Naive thymus-derived CD8-positive, alpha-beta T cell (primary cell): ENCODE measurements around the gene TMEM164. TPM values are rescaled to one million over a fixed set of nuclear protein-coding genes. Genes with fewer than 3 reads are reported as not detected.
A peak's percentile ranks its signal among the peaks of the same experiment; 100 is the strongest.

ENCODE experiments used
- ATAC-seq, 2 donors: fragments of 150-1000 bp; cut with Tn5 transposase in 1 of 2; sonication (Bioruptor Pico), chemical (Tn5 transposase) in 1 of 2; 1 replicate in 1 of 2; 2 replicates in 1 of 2; pipeline ENCODE4 v1.10.0; 2021; ENCODE audit warnings: mild to moderate bottlenecking in 2 of 2, moderate library complexity in 2 of 2
- POLR2A ChIA-PET: fragments of 350-600 bp; sonication (Branson Sonifier 250); formaldehyde crosslinking; loops from one replicate; lab custom pipeline; 2021; ENCODE audit warnings: antibody characterized with exemption; lab: Charles Lee
- DNase-seq, 10 donors: peaks; one replicate each; pipeline versions ENCODE4 v3.0.0 to v3.0.0-alpha.2; 2020 to 2022
- H3K27ac Mint-ChIP-seq, 10 donors: one replicate each; pipeline ENCODE4 v1.8.0; 2020 to 2022; ENCODE audit warnings: mild to moderate bottlenecking in 10 of 10, mixed read lengths in 10 of 10, moderate library complexity in 4 of 10, inconsistent platforms in 1 of 10
- H3K27me3 Mint-ChIP-seq, 5 donors: one replicate each; pipeline ENCODE4 v1.8.0; 2021 to 2022; ENCODE audit warnings: mixed read lengths in 5 of 5
- H3K36me3 Mint-ChIP-seq, 3 donors: one replicate each; pipeline ENCODE4 v1.8.0; 2020 to 2022; ENCODE audit warnings: mixed read lengths in 3 of 3, mild to moderate bottlenecking in 2 of 3, inconsistent platforms in 1 of 3
- H3K4me1 Mint-ChIP-seq, 4 donors: one replicate each; pipeline ENCODE4 v1.8.0; 2021 to 2022; ENCODE audit warnings: mixed read lengths in 4 of 4
- H3K4me3 Mint-ChIP-seq, 10 donors: one replicate each; pipeline ENCODE4 v1.8.0; 2020 to 2022; ENCODE audit warnings: mild to moderate bottlenecking in 10 of 10, mixed read lengths in 10 of 10, moderate library complexity in 6 of 10, inconsistent platforms in 1 of 10
- H3K9me3 Mint-ChIP-seq, 9 donors: one replicate each; pipeline ENCODE4 v1.8.0; 2020 to 2022; ENCODE audit warnings: mixed read lengths in 9 of 9, mild to moderate bottlenecking in 3 of 9, inconsistent platforms in 1 of 9, moderate library complexity in 1 of 9
- polyA plus RNA-seq, 3 donors: library from polyadenylated mRNA; unstranded; fragments of 300-500 nt; fragmentation: Illumina TruSeq; gene quantifications; one replicate each; pipeline ENCODE4 v1.2.3, GENCODE V29; 2021
- total RNA-seq, 8 experiments: library from RNA in 2 of 8; stranded (reverse) in 2 of 8; gene quantifications; one replicate each; pipeline ENCODE4 v1.2.3 and lab custom pipeline; 2021 to 2026

The TMEM164 gene
- total and polyA plus RNA-seq, 5 experiments from 2014 or later: 0.66 to 18.3 (median 1.4) TPM

DNA sequence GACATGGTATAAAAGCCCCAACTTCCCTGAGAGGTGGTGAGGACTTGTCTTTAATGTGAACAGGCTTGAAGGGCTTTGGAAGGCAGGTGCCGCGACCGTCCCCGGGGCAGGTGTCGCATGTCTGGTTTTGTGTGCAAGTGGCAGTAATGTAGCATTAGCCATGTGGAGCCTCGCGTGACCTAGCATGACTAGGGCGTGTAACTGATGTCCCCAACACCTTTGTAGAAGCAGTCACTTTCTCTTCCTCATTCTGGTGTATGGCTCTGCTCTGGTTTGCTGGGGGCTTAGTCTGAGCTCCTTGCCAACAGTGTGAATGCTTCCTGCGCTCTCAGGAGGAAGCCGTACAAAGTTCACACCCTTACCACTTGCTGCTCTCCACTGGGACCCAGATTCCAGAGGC lies 169.3 kb downstream of the TMEM164 start:
- POLR2A ChIA-PET: no interaction called here
- Mint-ChIP-seq H3K27ac (peak overlapping the region in 1 of 10 donors; percentile 67), H3K36me3 (peaks cover 0 to 26% (median 6%) of the 10 kb centered on the region in 3 donors), H3K4me3 (no peak overlapping the region), H3K4me1 (peaks cover 0 to 6% (median 3%) of the 10 kb centered on the region in 4 donors), H3K27me3 (no peaks in the 10 kb centered on the region), H3K9me3 (no peaks in the 10 kb centered on the region)
- ATAC-seq (peak in 1 of 2 donors; percentile 28), DNase-seq (peak in 1 of 10 donors; percentile 4)

DNA sequence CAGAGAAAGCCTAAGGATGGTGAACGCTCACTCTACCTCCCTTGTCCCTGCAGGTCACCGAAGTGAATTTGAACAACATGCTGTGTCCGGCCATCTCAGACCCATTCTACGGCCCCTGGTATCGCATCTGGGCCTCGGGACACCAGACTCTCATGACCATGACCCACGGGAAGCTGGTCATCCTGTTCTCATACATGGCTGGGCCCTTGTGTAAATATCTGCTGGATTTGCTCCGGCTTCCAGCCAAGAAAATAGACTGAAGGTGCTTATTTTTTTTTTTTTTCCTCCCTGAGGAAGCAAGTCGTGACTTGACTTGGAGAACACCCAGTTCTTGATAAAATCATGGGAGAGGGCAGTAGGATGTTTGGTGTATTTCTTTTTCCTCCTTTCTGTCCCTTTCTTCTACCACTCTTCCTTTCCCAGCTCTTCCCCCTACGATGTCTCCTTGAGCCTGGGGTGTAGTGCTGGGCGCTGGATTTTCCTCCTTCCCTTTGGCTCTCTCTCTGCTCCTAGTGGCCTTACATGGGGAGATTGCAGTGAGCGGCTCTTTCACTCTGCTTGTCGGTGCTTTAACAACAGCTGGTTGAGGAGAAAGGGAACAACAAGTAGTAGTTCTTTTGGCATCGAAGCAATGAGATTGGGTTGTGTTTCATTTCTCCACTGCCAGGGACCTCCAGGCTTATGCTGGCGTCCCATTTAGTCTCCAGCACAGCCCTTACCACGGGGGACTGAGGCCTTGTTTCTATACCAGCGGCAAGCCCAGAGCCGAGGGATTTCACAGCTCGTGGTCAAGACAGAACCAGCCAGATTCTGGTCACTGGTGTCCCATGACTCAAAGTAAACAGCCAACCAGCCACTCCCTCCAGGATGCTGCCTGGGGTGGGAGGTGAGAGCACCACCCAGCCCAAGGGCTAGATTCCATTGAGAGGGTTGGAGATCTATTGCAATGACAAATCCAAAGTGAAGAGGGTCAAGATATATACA lies 170.6 kb downstream of the TMEM164 start:
- ATAC-seq (no peak), DNase-seq (no peak)
- Mint-ChIP-seq H3K36me3 (peaks cover 0 to 26% (median 6%) of the 10 kb centered on the region in 3 donors), H3K4me1 (peaks cover 0 to 6% (median 4%) of the 10 kb centered on the region in 4 donors), H3K27ac (no peak overlapping the region), H3K9me3 (no peaks in the 10 kb centered on the region), H3K27me3 (no peaks in the 10 kb centered on the region), H3K4me3 (no peak overlapping the region)
- POLR2A ChIA-PET: no interaction called here

DNA sequence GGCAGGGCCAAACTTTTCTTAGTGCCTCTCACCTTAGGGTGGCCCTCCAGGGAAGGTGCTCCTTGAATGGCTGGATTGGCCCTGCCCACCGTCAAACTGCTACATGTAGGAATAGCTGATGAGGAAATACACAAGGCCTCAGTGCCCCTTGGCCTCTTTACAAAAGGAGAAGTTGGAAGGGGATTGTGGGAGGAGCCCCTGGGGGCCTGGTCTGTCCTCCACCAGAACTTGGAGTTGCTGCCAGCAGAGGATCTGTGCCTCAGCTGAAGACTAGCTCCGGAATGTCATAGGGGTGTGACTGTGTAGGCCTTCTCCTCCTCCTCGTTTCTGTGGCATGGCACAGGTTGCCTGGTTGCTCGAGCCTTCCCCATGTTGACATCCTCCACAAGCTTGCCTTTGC lies 172.2 kb downstream of the TMEM164 start:
- Mint-ChIP-seq H3K27ac (no peak overlapping the region), H3K36me3 (peaks cover 0 to 26% (median 6%) of the 10 kb centered on the region in 3 donors)
- POLR2A ChIA-PET: no interaction called here

DNA sequence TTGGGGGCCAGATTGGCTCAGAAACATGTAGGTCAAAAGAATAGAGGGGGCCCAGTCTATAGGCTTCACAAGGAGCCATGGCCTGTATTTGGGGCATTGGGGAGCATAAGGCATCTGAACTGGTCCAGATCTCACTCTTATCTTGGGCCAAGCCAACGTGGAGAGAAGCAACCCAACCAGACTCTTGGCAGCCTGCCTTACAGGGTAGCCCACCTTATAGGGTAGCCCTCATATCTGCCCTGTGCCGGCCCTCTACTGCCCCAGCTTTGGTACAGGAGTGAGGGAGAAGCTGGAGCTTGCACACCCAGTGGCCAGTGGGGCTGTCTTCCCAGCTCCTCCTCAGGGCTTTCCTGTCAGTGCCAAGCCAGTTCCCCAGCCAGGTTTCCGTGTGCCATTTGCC lies 172.8 kb downstream of the TMEM164 start:
- Mint-ChIP-seq H3K9me3 (no peaks in the 10 kb centered on the region), H3K27ac (peak overlapping the region in 1 of 10 donors; percentile 52), H3K4me3 (no peak overlapping the region), H3K27me3 (no peaks in the 10 kb centered on the region), H3K36me3 (peaks cover 0 to 26% (median 6%) of the 10 kb centered on the region in 3 donors), H3K4me1 (peaks cover 7 to 11% (median 8%) of the 10 kb centered on the region in 4 donors)
- ATAC-seq: no peak
- POLR2A ChIA-PET: no interaction called here
- DNase-seq: no peak

More for the DNA sequence above, 172.2 kb downstream of the TMEM164 start:
- H3K27me3 Mint-ChIP-seq: no peaks in the 10 kb centered on the region
- peaks cover 7 to 11% (median 8%) of the 10 kb centered on the region in 4 donors for H3K4me1 Mint-ChIP-seq
- DNase-seq: no peak
- no peak overlapping the region for H3K4me3 Mint-ChIP-seq
- ATAC-seq: no peak
- H3K9me3 Mint-ChIP-seq: no peaks in the 10 kb centered on the region

DNA sequence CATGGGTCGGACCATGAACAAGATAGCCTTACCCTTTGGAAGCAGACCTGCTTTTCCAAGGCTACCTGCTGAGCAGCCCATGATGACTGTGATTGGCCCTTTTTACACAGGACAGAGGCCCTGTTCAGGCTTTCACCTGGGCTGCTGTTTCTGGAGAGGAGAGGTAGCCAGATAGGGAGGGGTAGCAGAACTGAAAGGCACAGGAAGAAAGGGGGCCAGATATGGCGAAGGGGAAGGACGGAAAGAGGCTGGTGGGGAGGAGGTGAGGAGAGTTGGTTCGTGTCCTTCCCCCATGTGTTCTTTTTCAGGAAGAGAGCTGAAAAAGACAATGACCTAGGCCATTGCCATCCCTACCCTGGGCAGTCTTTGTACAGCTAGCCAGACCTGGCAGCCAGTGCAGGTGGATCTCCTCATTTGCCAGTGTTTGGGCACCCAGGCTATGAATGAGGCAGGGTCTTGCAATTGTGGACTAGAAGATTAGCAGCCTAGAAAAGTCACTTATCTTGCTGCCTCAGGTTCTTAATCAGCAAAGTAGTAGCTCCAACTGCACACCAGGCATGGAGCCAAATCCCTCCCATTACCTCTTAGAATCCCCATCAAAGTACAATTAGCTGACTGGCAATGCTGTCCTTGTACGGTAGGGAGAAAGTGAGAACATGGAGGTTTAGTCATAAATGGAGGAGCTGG lies 175.4 kb downstream of the TMEM164 start:
- Mint-ChIP-seq H3K9me3 (no peaks in the 10 kb centered on the region), H3K4me3 (no peak overlapping the region), H3K4me1 (peaks cover 3 to 11% (median 6%) of the 10 kb centered on the region in 4 donors), H3K27me3 (no peaks in the 10 kb centered on the region), H3K27ac (no peak overlapping the region), H3K36me3 (peaks cover 0 to 18% (median 7%) of the 10 kb centered on the region in 3 donors)
- ATAC-seq: no peak
- no peak for DNase-seq
- POLR2A ChIA-PET: no interaction called here

DNA sequence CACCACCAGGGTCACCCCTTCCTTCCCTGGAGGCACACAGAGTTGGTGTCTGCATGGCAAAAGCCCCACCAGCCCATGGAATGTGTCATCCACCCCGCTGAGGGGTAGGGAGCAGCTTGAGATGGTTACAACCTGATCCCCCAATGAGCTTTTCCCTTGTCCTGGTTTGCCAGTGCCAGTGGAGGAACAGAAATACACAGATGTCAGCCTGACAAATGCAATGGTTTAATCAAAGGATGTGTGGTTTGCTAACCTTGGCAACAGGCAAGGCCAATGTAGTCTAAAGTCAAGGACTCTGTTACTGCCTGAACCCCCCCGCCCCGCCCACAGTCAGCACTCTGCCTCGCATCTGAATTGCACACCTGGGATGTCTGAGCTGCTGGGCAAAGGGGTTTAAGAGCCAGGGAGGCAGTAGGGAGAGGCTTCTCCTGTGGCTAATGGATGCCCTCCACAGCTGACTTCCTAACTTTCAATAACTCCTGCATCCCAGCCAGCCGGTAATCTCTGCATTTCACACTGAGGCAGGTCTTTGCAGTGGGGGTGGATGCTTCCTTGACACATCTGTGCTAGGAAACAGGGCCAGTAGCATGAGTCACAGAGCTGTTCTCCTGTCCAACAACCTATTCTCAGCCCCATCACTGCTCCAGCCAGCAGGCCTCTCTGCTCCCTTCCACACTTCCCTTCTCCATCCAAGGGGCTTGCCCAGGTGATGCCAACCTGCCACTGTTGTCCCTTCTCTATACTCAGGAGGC lies 177.4 kb downstream of the TMEM164 start:
- peak overlapping the region in 3 of 10 donors; percentile 7 to 63 (median 44) for H3K27ac Mint-ChIP-seq
- no peaks in the 10 kb centered on the region for H3K27me3 Mint-ChIP-seq
- H3K36me3 Mint-ChIP-seq: peaks cover 0 to 12% (median 11%) of the 10 kb centered on the region in 3 donors
- DNase-seq (no peak), ATAC-seq (no peak)
- POLR2A ChIA-PET: no interaction called here
- no peak overlapping the region for H3K4me3 Mint-ChIP-seq
- peaks cover 3 to 9% (median 6%) of the 10 kb centered on the region in 4 donors for H3K4me1 Mint-ChIP-seq
- H3K9me3 Mint-ChIP-seq: peaks cover 0 to 8% (median 0%) of the 10 kb centered on the region in 9 donors

DNA sequence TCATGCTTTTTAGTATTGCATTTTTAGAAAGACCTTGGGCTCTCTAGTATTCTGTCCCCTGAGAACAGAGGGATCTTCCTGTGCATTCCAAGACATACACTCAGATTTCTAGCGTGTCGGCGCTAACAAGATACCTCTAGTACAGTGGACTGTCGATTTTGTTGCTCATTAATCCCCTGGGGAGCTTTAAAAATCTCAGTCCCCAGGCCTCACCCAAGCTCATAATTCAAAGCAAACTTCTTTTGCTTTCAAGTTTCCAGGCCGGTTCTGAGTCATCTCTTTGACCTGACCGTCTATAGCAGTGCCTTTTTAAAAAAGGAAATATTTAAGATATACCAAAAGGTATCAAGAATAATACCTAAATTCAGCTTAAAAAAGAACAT lies 178.0 kb downstream of the TMEM164 start:
- DNase-seq (no peak), ATAC-seq (no peak)
- POLR2A ChIA-PET: no interaction called here
- Mint-ChIP-seq H3K4me1 (peaks cover 3 to 9% (median 6%) of the 10 kb centered on the region in 4 donors), H3K9me3 (peaks cover 0 to 10% (median 0%) of the 10 kb centered on the region in 9 donors), H3K4me3 (no peak overlapping the region), H3K27me3 (no peaks in the 10 kb centered on the region), H3K27ac (peak overlapping the region in 2 of 10 donors; percentile 7 to 44), H3K36me3 (peaks cover 6 to 18% (median 11%) of the 10 kb centered on the region in 3 donors)

DNA sequence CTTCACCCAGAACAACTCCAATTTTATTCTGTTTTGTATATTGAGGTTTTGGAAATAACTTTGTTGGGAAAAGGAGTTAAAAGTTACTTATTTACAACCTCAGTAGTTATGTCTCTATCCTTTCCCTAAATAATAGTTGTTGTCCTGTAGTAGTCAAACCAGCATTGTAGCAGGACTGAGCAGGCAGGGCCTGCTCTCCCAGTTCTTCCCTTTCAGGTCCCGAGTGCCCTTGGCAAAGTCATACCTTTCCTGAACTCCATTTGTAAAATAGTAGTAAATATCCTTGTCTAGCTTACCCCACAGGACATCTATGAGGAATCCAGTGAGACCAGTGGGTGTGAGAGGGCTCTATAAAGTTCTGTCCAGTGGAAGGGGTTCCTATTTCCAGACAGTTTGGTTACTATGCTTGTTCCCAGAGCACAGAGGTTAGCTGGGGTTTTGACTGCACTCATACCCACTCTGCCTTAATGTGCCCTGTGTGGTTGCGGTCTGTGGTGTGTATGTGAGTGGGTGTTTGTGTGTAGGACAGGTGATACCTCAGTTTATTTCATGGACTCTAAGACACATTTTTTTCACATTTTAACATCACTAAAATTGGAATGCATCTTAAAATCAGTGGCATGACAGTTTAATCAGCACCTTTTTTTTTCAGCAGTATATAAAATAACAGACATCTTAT lies 178.7 kb downstream of the TMEM164 start:
- H3K36me3 Mint-ChIP-seq: peaks cover 6 to 22% (median 12%) of the 10 kb centered on the region in 3 donors
- peaks cover 0 to 14% (median 2%) of the 10 kb centered on the region in 9 donors for H3K9me3 Mint-ChIP-seq
- DNase-seq (no peak), ATAC-seq (no peak)
- no peak overlapping the region for H3K4me3 Mint-ChIP-seq
- no peaks in the 10 kb centered on the region for H3K27me3 Mint-ChIP-seq
- POLR2A ChIA-PET: no interaction called here
- peak overlapping the region in 2 of 10 donors; percentile 49 to 67 for H3K27ac Mint-ChIP-seq
- peaks cover 3 to 9% (median 6%) of the 10 kb centered on the region in 4 donors for H3K4me1 Mint-ChIP-seq

DNA sequence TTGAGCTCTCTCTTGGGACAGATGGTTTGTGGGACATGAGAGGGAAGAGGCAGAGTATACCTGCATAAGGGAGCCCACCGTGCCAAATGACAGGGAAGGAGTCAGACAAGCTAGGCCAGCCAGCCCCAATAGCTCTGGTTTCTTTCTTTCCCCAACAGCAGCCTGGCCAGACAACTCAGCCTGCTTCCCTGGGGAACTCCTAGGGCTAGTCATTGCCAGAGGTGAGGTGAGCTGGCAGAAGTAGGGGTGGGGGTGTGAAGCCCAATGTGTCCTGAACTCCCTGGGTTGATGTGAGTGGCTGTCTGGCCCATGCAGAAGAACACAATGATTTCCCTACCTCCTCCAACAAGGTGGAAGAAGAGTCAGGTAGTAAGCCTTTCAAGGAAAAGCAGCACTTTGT lies 179.4 kb downstream of the TMEM164 start:
- Mint-ChIP-seq H3K27me3 (no peaks in the 10 kb centered on the region), H3K4me1 (peaks cover 3 to 9% (median 6%) of the 10 kb centered on the region in 4 donors), H3K27ac (peak overlapping the region in 2 of 10 donors; percentile 65 to 66), H3K36me3 (peaks cover 6 to 24% (median 14%) of the 10 kb centered on the region in 3 donors), H3K4me3 (no peak overlapping the region), H3K9me3 (peaks cover 0 to 17% (median 2%) of the 10 kb centered on the region in 9 donors)
- ATAC-seq (no peak), DNase-seq (no peak)
- POLR2A ChIA-PET: no interaction called here

DNA sequence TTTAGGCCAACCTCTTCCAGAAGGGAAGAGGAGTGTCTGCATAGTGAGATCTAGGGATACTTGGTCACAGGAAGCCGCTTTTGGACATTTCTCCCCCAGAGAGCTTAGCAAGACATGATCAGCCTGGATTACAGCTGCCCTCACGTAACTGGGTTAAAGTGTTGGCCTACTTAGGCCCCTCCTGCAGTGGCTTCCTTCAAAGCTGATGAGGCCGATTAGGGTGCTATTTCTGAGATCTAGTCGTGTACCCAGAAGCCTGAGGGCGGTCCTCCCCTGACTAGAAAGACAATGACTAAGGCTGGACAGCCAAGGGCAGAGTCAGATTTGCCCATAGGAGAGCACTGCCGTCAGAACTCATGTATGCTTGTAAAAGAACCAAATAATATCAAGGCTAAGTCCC lies 180.0 kb downstream of the TMEM164 start:
- peak overlapping the region in 1 of 10 donors; percentile 27 for H3K27ac Mint-ChIP-seq
- H3K9me3 Mint-ChIP-seq: peaks cover 0 to 17% (median 2%) of the 10 kb centered on the region in 9 donors
- POLR2A ChIA-PET: no interaction called here
- H3K36me3 Mint-ChIP-seq: peaks cover 6 to 24% (median 14%) of the 10 kb centered on the region in 3 donors
- ATAC-seq: no peak
- H3K4me3 Mint-ChIP-seq: no peak overlapping the region
- DNase-seq: no peak
- H3K27me3 Mint-ChIP-seq: no peaks in the 10 kb centered on the region
- H3K4me1 Mint-ChIP-seq: peaks cover 3 to 9% (median 6%) of the 10 kb centered on the region in 4 donors

DNA sequence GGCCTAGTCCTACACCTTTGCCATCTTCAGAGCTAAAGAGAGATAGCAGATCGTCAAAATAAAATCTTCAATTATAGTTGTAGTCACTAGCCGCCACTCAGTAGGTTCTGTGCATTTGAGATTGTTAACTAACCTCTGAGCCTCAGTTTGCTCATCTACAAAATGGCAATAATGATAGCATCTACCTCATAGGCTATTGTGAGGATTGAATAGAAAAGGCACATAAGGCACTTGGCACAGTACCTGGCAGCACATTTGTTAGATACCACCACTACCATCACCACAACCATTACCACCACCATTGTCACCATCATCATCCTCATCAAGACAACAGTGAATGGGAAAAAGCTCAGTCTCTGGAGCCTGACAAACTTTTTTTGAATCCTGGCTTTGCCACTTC lies 180.4 kb downstream of the TMEM164 start:
- ATAC-seq (no peak), DNase-seq (no peak)
- H3K4me3 Mint-ChIP-seq: no peak overlapping the region
- no peaks in the 10 kb centered on the region for H3K27me3 Mint-ChIP-seq
- H3K4me1 Mint-ChIP-seq: peaks cover 4 to 8% (median 6%) of the 10 kb centered on the region in 4 donors
- peaks cover 0 to 17% (median 2%) of the 10 kb centered on the region in 9 donors for H3K9me3 Mint-ChIP-seq
- POLR2A ChIA-PET: no interaction called here
- peaks cover 6 to 24% (median 14%) of the 10 kb centered on the region in 3 donors for H3K36me3 Mint-ChIP-seq
- no peak overlapping the region for H3K27ac Mint-ChIP-seq
